Measurements from ENCODE around the gene CDK19.

DNA sequence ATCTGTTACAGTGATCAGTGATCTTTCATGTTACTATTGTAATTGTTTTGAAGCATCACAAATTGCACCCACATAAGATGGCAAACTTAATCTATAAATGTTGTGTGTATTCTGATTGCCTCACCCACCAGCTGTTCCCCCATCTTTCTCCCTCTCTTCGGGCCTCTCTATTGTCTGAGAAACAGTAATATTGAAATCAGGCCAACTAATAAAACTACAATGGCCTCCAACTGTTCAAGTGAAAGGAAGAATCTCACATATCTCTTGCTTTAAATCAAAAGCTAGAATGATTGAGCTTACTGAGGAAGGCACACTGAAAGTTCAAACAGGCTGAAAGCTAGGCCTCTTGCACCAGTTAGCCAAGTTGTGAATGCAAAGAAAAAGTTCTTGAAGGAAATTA is 141.2 kb downstream of the CDK19 start:
- TF ChIP-seq CTCF (conservative IDR thresholded peaks at IDR 0.05) (no peak), EZH2 (IDR thresholded peaks at IDR 0.05; ENCODE audit: low read depth) (no peak)

Measured in PC-9 (cell line).